GM18505 (cell line): ENCODE results near the gene NR1D2.
"Not testable (repeated sequence)": the region's sequence is repeated elsewhere in the genome, so short reads cannot be mapped to it uniquely, and the experiment has no call there.

Experiments
- ATAC-seq: cut with Tn5 transposase; IDR thresholded peaks from one replicate; pipeline ENCODE4 v1.9.1; 2021; ENCODE audit not compliant: unreplicated experiment
- POLR2A ChIP-seq: IDR thresholded peaks from 4 replicates; pipeline ENCODE4 v1.6.1; 2011; ENCODE audit warnings: borderline replicate concordance; ENCODE audit not compliant: insufficient read depth, insufficient read length; ENCODE audit errors: extremely low read depth

Gene NR1D2

DNA sequence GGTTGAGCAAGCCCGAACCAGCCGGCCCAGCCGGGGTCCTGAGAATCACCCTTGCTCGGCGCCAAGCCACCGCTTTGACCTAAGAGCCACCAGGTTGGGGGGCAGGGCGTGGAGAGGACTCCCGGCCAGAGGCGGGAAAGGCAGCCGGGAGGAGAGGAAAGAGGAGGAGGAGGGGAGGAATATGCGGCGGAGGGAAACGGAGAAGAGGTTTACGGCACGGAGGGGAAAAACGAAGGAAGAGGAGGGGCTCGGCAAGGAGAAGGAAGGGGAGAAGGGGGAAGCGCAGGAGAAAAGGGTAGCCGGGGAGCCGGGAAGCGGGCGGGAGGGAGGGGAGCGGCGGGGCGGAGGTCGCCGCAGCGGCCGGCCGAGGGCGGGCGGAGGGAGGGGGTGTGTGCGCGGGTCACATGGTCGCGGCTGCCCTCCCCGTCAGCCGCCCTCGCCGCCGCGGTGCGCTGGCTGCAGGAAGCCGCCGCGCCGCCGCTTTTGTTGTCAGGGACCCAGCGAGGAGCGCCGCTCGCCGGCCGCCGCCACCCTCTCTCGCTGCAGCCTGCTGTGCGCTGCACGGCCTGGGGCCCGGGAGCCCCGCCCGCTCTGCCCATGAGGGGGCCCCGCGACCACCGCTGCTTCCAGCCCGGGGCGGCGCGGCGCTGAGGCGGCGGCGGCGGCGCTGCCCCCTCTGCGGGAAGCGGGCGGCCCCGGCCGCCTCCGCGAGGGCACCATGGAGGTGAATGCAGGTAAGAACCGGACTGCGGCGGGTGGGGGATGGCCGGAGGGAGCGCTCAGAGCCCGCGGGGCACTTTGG is at the start of gene NR1D2:
Gene NR1D2, plus strand, starts transcription at position 426 of the 802 bp plus-strand sequence. Its CDS starts 293 bp downstream, at position 719.
- peak; percentile 58 for ATAC-seq
- peak; percentile 47 for TF ChIP-seq POLR2A

DNA sequence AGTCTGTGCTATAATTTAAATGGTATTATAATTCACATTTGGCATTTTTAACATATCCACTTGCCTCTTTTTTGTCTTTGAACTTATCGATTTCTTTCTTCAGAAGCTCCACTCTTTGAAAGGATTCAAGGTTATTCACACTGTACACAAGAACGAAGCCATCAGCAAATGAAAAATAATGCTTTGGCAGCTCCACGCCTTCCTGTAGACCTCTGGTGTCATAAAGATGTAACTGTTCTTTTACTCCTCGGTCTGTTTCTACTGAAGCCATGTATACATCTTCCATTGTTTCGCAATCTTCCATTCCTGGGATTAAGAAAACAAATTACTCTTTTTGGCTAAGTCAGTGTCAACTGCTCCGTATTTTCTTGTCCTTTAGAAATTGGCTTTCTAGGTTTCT is 44.3 kb upstream of the NR1D2 start:
- TF ChIP-seq POLR2A, result no peak
- ATAC-seq, result no peak

GRCh38 chr3:23904545-23904944 is 40.5 kb upstream of the NR1D2 start:
- no peak for ATAC-seq
- no peak for TF ChIP-seq POLR2A

DNA sequence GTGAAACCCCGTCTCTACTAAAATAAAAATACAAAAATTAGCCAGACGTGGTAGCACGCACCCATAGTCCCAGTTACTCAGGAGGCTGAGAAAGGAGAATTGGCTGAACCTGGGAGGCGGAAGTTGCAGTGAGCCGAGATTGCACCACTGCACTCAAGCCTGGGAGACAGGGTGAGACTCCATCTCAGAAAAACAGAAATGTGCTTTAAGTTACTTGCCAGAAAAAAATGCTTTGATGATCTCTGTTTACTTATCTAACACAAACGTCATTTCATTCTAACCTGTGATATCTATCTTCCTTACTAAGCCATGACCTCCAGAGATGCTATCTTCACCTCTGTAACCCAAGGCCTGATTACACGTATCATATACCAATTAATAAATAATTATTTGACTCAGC is 35.7 kb upstream of the NR1D2 start:
- no peak for TF ChIP-seq POLR2A
- ATAC-seq, result no peak

GRCh38 chr3:23911397-23911796 is 33.7 kb upstream of the NR1D2 start:
- no peak for TF ChIP-seq POLR2A
- ATAC-seq, result no peak

DNA sequence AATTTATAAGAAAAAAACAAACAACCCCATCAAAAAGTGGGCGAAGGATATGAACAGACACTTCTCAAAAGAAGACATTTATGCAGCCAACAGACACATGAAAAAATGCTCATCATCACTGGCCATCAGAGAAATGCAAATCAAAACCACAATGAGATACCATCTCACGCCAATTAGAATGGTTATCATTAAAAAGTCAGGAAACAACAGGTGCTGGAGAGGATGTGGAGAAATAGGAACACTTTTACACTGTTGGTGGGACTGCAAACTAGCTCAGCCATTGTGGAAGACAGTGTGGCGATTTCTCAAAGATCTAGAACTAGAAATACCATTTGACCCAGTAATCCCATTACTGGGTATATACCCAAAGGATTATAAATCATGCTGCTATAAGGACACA is 32.8 kb upstream of the NR1D2 start:
- ATAC-seq, result not testable (repeated sequence)

GRCh38 chr3:23913182-23913581 is 31.9 kb upstream of the NR1D2 start:
- TF ChIP-seq POLR2A, result no peak
- no peak for ATAC-seq

GRCh38 chr3:23913873-23914743 is 31.0 kb upstream of the NR1D2 start:
- no peak for ATAC-seq

GRCh38 chr3:23915537-23916108 is 29.5 kb upstream of the NR1D2 start:
- TF ChIP-seq POLR2A, result no peak

More at GRCh38 chr3:23913873-23914743, 31.0 kb upstream of the NR1D2 start:
- no peak for TF ChIP-seq POLR2A

DNA sequence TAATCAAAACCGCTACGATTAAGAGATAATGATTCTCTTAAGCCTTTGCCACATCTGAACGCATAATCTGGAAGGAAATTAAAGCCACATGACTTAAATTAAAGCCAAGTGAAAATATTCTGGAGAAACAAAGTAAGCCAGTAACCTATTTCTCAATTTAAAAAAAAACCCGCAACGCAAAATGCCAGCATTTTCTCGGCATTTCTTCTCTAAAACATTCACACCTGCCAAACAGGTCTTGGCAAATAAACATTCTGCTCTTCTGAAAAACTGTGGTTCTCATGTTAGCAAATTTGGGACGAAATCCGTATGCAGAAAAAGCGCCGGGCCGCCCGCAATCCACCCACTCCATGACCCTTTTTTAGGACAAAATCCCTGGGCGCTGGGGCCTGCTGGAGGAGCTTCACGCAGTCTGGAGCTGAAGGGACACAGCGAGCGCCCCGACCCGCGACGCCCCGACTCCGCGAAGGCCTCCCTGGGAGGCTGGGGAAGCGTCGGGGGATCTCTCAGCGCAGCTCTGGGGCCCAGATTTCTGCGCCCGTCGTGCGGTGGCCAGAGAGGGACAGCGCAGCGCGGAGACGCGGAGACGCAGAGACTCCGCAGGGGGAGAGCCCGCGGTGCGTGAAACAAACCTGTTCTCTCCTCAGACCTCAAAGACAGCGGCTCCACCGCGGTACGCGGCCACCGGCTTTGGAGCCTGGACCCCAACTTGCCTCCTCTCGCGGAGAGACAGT is 28.8 kb upstream of the NR1D2 start:
- ATAC-seq, result peak; percentile 45
- no peak for TF ChIP-seq POLR2A

More at GRCh38 chr3:23915537-23916108, 29.5 kb upstream of the NR1D2 start:
- ATAC-seq, result no peak

DNA sequence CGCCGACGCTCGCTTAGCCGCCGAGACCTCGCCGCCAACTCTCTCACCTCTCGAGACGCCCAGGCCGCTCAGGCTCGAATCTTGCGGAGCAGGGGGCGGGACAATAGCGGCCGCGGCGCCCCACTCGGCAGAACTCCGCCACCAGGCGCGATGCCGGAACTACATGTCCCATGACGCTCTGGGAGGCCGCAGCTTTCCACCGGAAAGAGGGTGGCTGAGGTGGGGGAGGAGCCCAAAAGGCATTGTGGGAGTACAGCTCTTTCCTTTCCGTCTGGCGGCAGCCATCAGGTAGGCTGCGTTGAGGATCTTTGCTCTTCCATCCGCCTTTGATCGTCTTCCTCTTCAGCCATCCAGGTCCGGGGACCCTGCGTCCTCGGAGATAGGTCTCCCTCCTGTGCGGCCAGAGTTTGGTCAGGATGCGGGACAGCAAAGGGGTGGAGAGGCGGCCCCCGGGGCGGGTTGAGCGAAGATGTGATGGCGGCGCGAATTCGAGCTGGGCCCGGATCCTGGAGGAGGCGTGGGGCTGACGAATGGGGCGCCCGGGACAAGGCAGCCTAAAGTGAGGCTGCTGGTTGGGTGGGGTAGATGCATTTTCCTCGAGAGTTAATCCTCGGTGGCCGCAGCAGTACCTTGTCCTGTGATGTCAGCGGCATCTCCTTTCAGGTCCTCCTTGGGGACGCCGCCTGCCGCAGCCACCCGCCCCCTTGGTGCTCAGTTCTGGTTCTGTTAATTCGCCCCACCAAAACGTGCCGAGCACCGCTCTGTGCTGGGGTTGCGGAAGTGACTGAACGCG is 28.0 kb upstream of the NR1D2 start, which contains the start of the genes NKIRAS1 and RPL15:
Gene NKIRAS1, minus strand, starts transcription at position 105 of the 793 bp plus-strand sequence. CDS start 6,086 bp downstream, outside the sequence.
Gene RPL15, plus strand, starts transcription at position 247 of the 793 bp plus-strand sequence. CDS start 728 bp downstream, outside the sequence.
- TF ChIP-seq POLR2A, result peak; percentile 100
- peak; percentile 94 for ATAC-seq

- ATAC-seq, result not testable (repeated sequence)
These were observed 27.3 kb upstream of the NR1D2 start for GRCh38 chr3:23917679-23918303.

GRCh38 chr3:23918331-23918730 is 26.8 kb upstream of the NR1D2 start:
- ATAC-seq, result not testable (repeated sequence)
